ENCODE measurements around the gene ZNF479. TPM values are rescaled to one million over a fixed set of nuclear protein-coding genes. Genes with fewer than 3 reads are reported as not detected.
"Not testable (repeated sequence)": the region's sequence is repeated elsewhere in the genome, so short reads cannot be mapped to it uniquely, and the experiment has no call there.

The ZNF479 gene
- total RNA-seq (2013; cell fraction: nucleolus; rRNA removed), result not detected in 2 replicates
- total RNA-seq (2014; rRNA removed) (0.11 TPM in 1 of 2 replicates, not detected in the other), total RNA-seq (2014; rRNA removed; fragmentation: Illumina TruSeq; extraction: Trizol) (not detected in 2 replicates), total RNA-seq (2021) (not detected in 2 replicates), polyA plus RNA-seq (2011; rRNA removed) (not detected in 2 replicates), polyA plus RNA-seq (2014; fragmentation: Illumina TruSeq; extraction: Trizol) (not detected in 2 replicates), polyA plus RNA-seq (2014; fragmentation: Nextera tagmentation; extraction: Ambion mirVana) (not detected), polyA plus RNA-seq (2014; rRNA removed) (not detected in 2 replicates), polyA plus RNA-seq (2016; fragmentation: Nextera tagmentation; extraction: Ambion mirVana) (not detected), polyA minus RNA-seq (2011; rRNA and poly(A)+ RNA removed) (not detected in 2 replicates), Bru-seq, nascent RNA (not detected), BruChase-seq, experiment 1, labeled RNA remaining after a 6-hour chase (not detected), BruChase-seq, experiment 2, labeled RNA remaining after a 2-hour chase (not detected)
- not detected for polyA plus RNA-seq (2011; ENCODE audit: low read depth)
- polyA plus RNA-seq (2011; cell fraction: cytosol; rRNA removed), result not detected in 2 replicates
- not detected in 2 replicates for polyA plus RNA-seq (2011; cell fraction: nucleus; rRNA removed)
- not detected in 2 replicates for polyA plus RNA-seq (2012)
- polyA minus RNA-seq (2011; cell fraction: cytosol; rRNA and poly(A)+ RNA removed), result not detected in 2 replicates
- polyA minus RNA-seq (2011; cell fraction: nucleus; rRNA and poly(A)+ RNA removed), result not detected in 2 replicates
- long read RNA-seq, experiment 1, result 0 reads
- long read RNA-seq, experiment 2, result 0 reads

- CTCF ChIA-PET; ATAC-seq; in situ Hi-C loops (cut with MboI); intact Hi-C loops (cut with micrococcal nuclease; ENCODE audit: unreplicated experiment); H3K27ac ChIP-seq (ENCODE audit: control insufficient read depth, insufficient read depth); POLR2A ChIA-PET; H3K36me3 ChIP-seq (ENCODE audit: control insufficient read depth in 2 of 2, insufficient read depth in 2 of 2, low read length in 1 of 2); H3K4me3 ChIP-seq; H3K27me3 ChIP-seq (replicated peaks in 1 of 2; ENCODE audit: control insufficient read depth in 2 of 2, insufficient read depth in 2 of 2, low read length in 1 of 2); H4K20me1 ChIP-seq (ENCODE audit: control insufficient read depth, insufficient read depth); DNase-seq (ENCODE audit: low read depth, low spot score); H3K79me2 ChIP-seq (ENCODE audit: control insufficient read depth, insufficient read depth, low read length); H2AFZ ChIP-seq (ENCODE audit: control insufficient read depth, low read depth, low read length); H3K9ac ChIP-seq (ENCODE audit: control insufficient read depth, insufficient read depth, low read length); H3K9me3 ChIP-seq (replicated peaks; ENCODE audit: control insufficient read depth, insufficient read depth, low read length); RAD21 ChIA-PET (ENCODE audit: unreplicated experiment); BruUV-seq (replicated peaks); H3K4me2 ChIP-seq (ENCODE audit: control insufficient read depth, insufficient read depth); H3K4me1 ChIP-seq (ENCODE audit: control insufficient read depth, insufficient read depth, low read length); FAIRE-seq; SMC1A ChIA-PET (ENCODE audit: uncharacterized antibody, unreplicated experiment): not testable (repeated sequence)
- WGBS (ENCODE audit: insufficient coverage, insufficient replicate concordance, low lambda C conversion rate, missing lambda C conversion rate), result 45% methylated on average over 6 of the region's 6 CpGs
These were observed at the start of gene ZNF479 for GRCh38 chr7:57132336-57132735. Gene ZNF479, minus strand, starts transcription at chr7:57132436. Its CDS starts 112 bp downstream, at chr7:57132324.

GRCh38 chr7:57182031-57182430 lies 49.8 kb upstream of the ZNF479 start:
- BruUV-seq (replicated peaks), result no TSS peak
- in situ Hi-C loops (cut with MboI), result no loop called here
- Histone ChIP-seq H3K4me3 (no peak overlapping the region), H3K27ac (ENCODE audit: control insufficient read depth, insufficient read depth) (no peak overlapping the region), H3K4me2 (ENCODE audit: control insufficient read depth, insufficient read depth) (no peak overlapping the region), H3K79me2 (ENCODE audit: control insufficient read depth, insufficient read depth, low read length) (no peaks in the 10 kb centered on the region), H4K20me1 (ENCODE audit: control insufficient read depth, insufficient read depth) (no peaks in the 10 kb centered on the region), H3K9ac (ENCODE audit: control insufficient read depth, insufficient read depth, low read length) (no peak overlapping the region), H2AFZ (ENCODE audit: control insufficient read depth, low read depth, low read length) (no peak overlapping the region), H3K36me3 (ENCODE audit: control insufficient read depth in 2 of 2, insufficient read depth in 2 of 2, low read length in 1 of 2) (no peaks in the 10 kb centered on the region), H3K4me1 (ENCODE audit: control insufficient read depth, insufficient read depth, low read length) (no peaks in the 10 kb centered on the region), H3K9me3 (replicated peaks; ENCODE audit: control insufficient read depth, insufficient read depth, low read length) (no peaks in the 10 kb centered on the region; the same call in 2 of the 3 replicates), H3K27me3 (replicated peaks in 1 of 2; ENCODE audit: control insufficient read depth in 2 of 2, insufficient read depth in 2 of 2, low read length in 1 of 2) (no peaks in the 10 kb centered on the region)
- no peak for DNase-seq (ENCODE audit: low read depth, low spot score)
- POLR2A ChIA-PET, result no interaction called here
- RAD21 ChIA-PET (ENCODE audit: unreplicated experiment), result no interaction called here
- 17% methylated on average over 1 of the region's 4 CpGs for WGBS (ENCODE audit: insufficient coverage, insufficient replicate concordance, low lambda C conversion rate, missing lambda C conversion rate)
- SMC1A ChIA-PET (ENCODE audit: uncharacterized antibody, unreplicated experiment), result no interaction called here
- intact Hi-C loops (cut with micrococcal nuclease; ENCODE audit: unreplicated experiment), result no loop called here
- FAIRE-seq, result no peak
- no peak for ATAC-seq
- CTCF ChIA-PET, result no interaction called here
- TF ChIP-seq MLLT1 (IDR thresholded peaks at IDR 0.05) (no peak), ZNF622 (IDR thresholded peaks at IDR 0.05) (no peak), CTCF (IDR thresholded peaks at IDR 0.05 in 2 of 3, conservative IDR thresholded peaks at IDR 0.05 in 1 of 3; ENCODE audit: control insufficient read depth in 2 of 3, extremely low read depth in 1 of 3, insufficient read depth in 1 of 3, low read depth in 3 of 3, low read length in 3 of 3) (no peak), RELA (IDR thresholded peaks at IDR 0.05; ENCODE audit: borderline replicate concordance, partially characterized antibody) (no peak), ZSCAN29 (IDR thresholded peaks at IDR 0.05) (no peak), ZNF24 (IDR thresholded peaks at IDR 0.05) (no peak)
- TF ChIP-seq, protein P1, sequence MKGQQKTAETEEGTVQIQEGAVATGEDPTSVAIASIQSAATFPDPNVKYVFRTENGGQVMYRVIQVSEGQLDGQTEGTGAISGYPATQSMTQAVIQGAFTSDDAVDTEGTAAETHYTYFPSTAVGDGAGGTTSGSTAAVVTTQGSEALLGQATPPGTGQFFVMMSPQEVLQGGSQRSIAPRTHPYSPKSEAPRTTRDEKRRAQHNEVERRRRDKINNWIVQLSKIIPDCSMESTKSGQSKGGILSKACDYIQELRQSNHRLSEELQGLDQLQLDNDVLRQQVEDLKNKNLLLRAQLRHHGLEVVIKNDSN (IDR thresholded peaks at IDR 0.05; ENCODE audit: borderline replicate concordance, extremely low read length, insufficient read depth, low read depth, low read length), result no peak
